IMR-90 (cell line): Measurements from ENCODE around the gene PRKCB. TPM values are rescaled to one million over a fixed set of nuclear protein-coding genes. Genes with fewer than 3 reads are reported as not detected.

ENCODE experiments used
- ATAC-seq: fragments of 200-7000 bp; cut with Tn5 transposase; 2 replicates; pipeline ENCODE4 v1.9.1; 2020; ENCODE audit warnings: low read depth, mild to moderate bottlenecking, moderate library complexity
- BruUV-seq: library from RNA; stranded (reverse); fragments of 400-500 nt; replicated peaks from 2 replicates; lab custom pipeline; 2021; lab: Mats Ljungman, UMichigan
- CTCF ChIA-PET: fragments of 300-600 bp; formaldehyde crosslinking; extraction: SDS; loops from one replicate; lab custom pipeline; 2021; ENCODE audit warnings: antibody characterized with exemption; lab: Yijun Ruan, JAX
- POLR2A ChIA-PET: fragments of 300-600 bp; sonication (Branson Sonifier 250); formaldehyde crosslinking; loops from one replicate; lab custom pipeline; 2022; ENCODE audit warnings: antibody characterized with exemption; ENCODE audit not compliant: unreplicated experiment; lab: Charles Lee
- DNase-seq: peaks from one replicate; pipeline ENCODE4 v3.0.0; 2013
- H2AFZ ChIP-seq: replicated peaks from 2 replicates; pipeline ENCODE3; 2013; ENCODE audit warnings: low read length, mild to moderate bottlenecking; ENCODE audit not compliant: poor library complexity
- H2AK5ac ChIP-seq: 2 replicates; pipeline ENCODE4 v1.6.1; 2013; ENCODE audit warnings: low read depth, low read length, inconsistent platforms
- H2AK9ac ChIP-seq: replicated peaks from 2 replicates; pipeline ENCODE3; 2013; ENCODE audit warnings: mild to moderate bottlenecking, low read depth, low read length, moderate library complexity; ENCODE audit not compliant: poor library complexity
- H2BK120ac ChIP-seq: 2 replicates; pipeline ENCODE4 v1.6.1; 2013; ENCODE audit warnings: low read depth, low read length, inconsistent platforms
- H2BK15ac ChIP-seq: 3 replicates; pipeline ENCODE4 v1.6.1; 2013; ENCODE audit warnings: low read depth, low read length, inconsistent platforms
- H2BK20ac ChIP-seq: 2 replicates; pipeline ENCODE4 v1.6.1; 2013; ENCODE audit warnings: low read depth, mild to moderate bottlenecking, inconsistent platforms, low read length, moderate library complexity
- H2BK5ac ChIP-seq: 2 replicates; pipeline ENCODE4 v1.6.1; 2013; ENCODE audit warnings: mild to moderate bottlenecking, low read depth, low read length, inconsistent platforms; ENCODE audit not compliant: poor library complexity, severe bottlenecking
- H3K14ac ChIP-seq: replicated peaks from 2 replicates; pipeline ENCODE4 v1.6.1; 2013; ENCODE audit warnings: low read depth, low read length, inconsistent platforms
- H3K18ac ChIP-seq: 2 replicates; pipeline ENCODE4 v1.6.1; 2013; ENCODE audit warnings: low read depth, low read length, control low read depth
- H3K23ac ChIP-seq: 2 replicates; pipeline ENCODE4 v1.6.1; 2013; ENCODE audit warnings: low read depth, low read length, inconsistent platforms
- H3K27ac ChIP-seq: 2 replicates; pipeline ENCODE4 v1.5.1; 2013; ENCODE audit warnings: mild to moderate bottlenecking, control low read depth, low read length; ENCODE audit not compliant: insufficient read depth
- H3K27me3 ChIP-seq: 2 replicates; pipeline ENCODE4 v1.6.1; 2013; ENCODE audit warnings: low read length; ENCODE audit not compliant: control insufficient read depth, insufficient read depth
- H3K36me3 ChIP-seq: 2 replicates; pipeline ENCODE4 v1.6.1; 2013; ENCODE audit warnings: low read length, mixed read lengths; ENCODE audit not compliant: control insufficient read depth, insufficient read depth
- H3K4ac ChIP-seq: 2 replicates; pipeline ENCODE4 v1.6.1; 2013; ENCODE audit warnings: low read depth, low read length, inconsistent platforms
- H3K4me1 ChIP-seq: 2 replicates; pipeline ENCODE4 v1.6.1; 2013; ENCODE audit warnings: low read length, mixed read lengths; ENCODE audit not compliant: control insufficient read depth, insufficient read depth
- H3K4me2 ChIP-seq: 2 replicates; pipeline ENCODE4 v1.6.1; 2013; ENCODE audit warnings: low read depth, mild to moderate bottlenecking, control low read depth, low read length, moderate library complexity
- H3K4me3 ChIP-seq: 2 replicates; pipeline ENCODE4 v1.5.1; 2013; ENCODE audit warnings: low read depth, mild to moderate bottlenecking, control low read depth, low read length, moderate library complexity; ENCODE audit not compliant: insufficient read depth
- H3K56ac ChIP-seq: 2 replicates; pipeline ENCODE4 v1.6.1; 2013; ENCODE audit warnings: low read length, inconsistent platforms; ENCODE audit not compliant: insufficient read depth; ENCODE audit errors: extremely low read depth
- H3K79me1 ChIP-seq, 2 experiments: 2 replicates each; pipeline ENCODE4 v1.6.1; 2013; ENCODE audit warnings: low read length in 2 of 2, inconsistent platforms in 1 of 2, low read depth in 1 of 2
- H3K9ac ChIP-seq: 2 replicates; pipeline ENCODE4 v1.6.1; 2013; ENCODE audit warnings: low read depth, low read length, control low read depth
- H3K9me1 ChIP-seq: 2 replicates; pipeline ENCODE4 v1.6.1; 2013; ENCODE audit warnings: low read length, inconsistent platforms; ENCODE audit not compliant: insufficient read depth
- H3K9me3 ChIP-seq: 2 replicates; pipeline ENCODE4 v1.6.1; 2013; ENCODE audit warnings: low read length; ENCODE audit not compliant: control insufficient read depth, insufficient read depth
- H4K20me1 ChIP-seq: 2 replicates; pipeline ENCODE4 v1.6.1; 2013; ENCODE audit warnings: low read length, inconsistent platforms; ENCODE audit not compliant: insufficient read depth
- H4K5ac ChIP-seq: 2 replicates; pipeline ENCODE4 v1.6.1; 2013; ENCODE audit warnings: mild to moderate bottlenecking, low read depth, low read length, control low read depth
- H4K8ac ChIP-seq, 2 experiments: 2 replicates each; pipeline ENCODE4 v1.6.1; 2013; ENCODE audit warnings: low read depth in 2 of 2, low read length in 2 of 2, control low read depth in 1 of 2, inconsistent platforms in 1 of 2
- H4K91ac ChIP-seq: 2 replicates; pipeline ENCODE4 v1.6.1; 2013; ENCODE audit warnings: low read depth, low read length, inconsistent platforms; ENCODE audit not compliant: insufficient read depth
- BHLHE40 ChIP-seq: fragments of 150-350 bp; IDR thresholded peaks from 2 replicates; pipeline ENCODE4 v1.6.1; 2016; ENCODE audit warnings: mild to moderate bottlenecking, low read depth, low read length
- CHD1 ChIP-seq: IDR thresholded peaks from 2 replicates; pipeline ENCODE4 v1.6.1; 2012; ENCODE audit warnings: low read depth, low read length, improper control_type of control experiment
- MAZ ChIP-seq: IDR thresholded peaks from 2 replicates; pipeline ENCODE4 v1.6.1; 2012; ENCODE audit warnings: low read depth, mild to moderate bottlenecking, low read length, improper control_type of control experiment, moderate library complexity, borderline replicate concordance
- MXI1 ChIP-seq: IDR thresholded peaks from 2 replicates; pipeline ENCODE4 v1.6.1; 2012; ENCODE audit warnings: low read depth, mild to moderate bottlenecking, low read length, moderate library complexity, borderline replicate concordance
- NFE2L2 ChIP-seq: fragments of 150-350 bp; IDR thresholded peaks from 2 replicates; pipeline ENCODE4 v1.6.1; 2016; ENCODE audit warnings: low read depth, mild to moderate bottlenecking, low read length
- RAD21 ChIP-seq: IDR thresholded peaks from 2 replicates; pipeline ENCODE4 v1.6.1; 2012; ENCODE audit warnings: low read length, improper control_type of control experiment
- SMC3 ChIP-seq: fragments of 150-350 bp; IDR thresholded peaks from 2 replicates; pipeline ENCODE4 v1.6.1; 2016; ENCODE audit warnings: low read depth, mild to moderate bottlenecking, antibody characterized with exemption, low read length, moderate library complexity
- WGBS, 2 experiments: methylation state at CpG; one replicate each; pipeline versions ENCODE4 v1.1.5 to v1.1.7; 2013; ENCODE audit warnings: missing lambda C conversion rate in 2 of 2; ENCODE audit not compliant: insufficient read length in 1 of 2; ENCODE audit errors: extremely low coverage in 2 of 2; 5-methylcytosine and 5-hydroxymethylcytosine counted together
- dilution Hi-C: fragments of 300-500 bp; cut with HindIII; formaldehyde crosslinking; loops from one replicate; pipeline ENCODE4 v1.14.3; 2018; ENCODE audit warnings: low sequenced_read_pairs; ENCODE audit not compliant: unreplicated experiment
- in situ Hi-C: fragments of 300-500 bp; cut with MboI; formaldehyde crosslinking; loops from 3 replicates; pipeline ENCODE4 v1.14.3; 2019; ENCODE audit warnings: low sequenced_read_pairs, inconsistent platforms, mixed read lengths
- intact Hi-C: fragments of 100-400 bp; cut with micrococcal nuclease; formaldehyde crosslinking; loops from 2 replicates; pipeline ENCODE4 v1.10.0; 2022
- polyA plus RNA-seq, 3 experiments: library from polyadenylated mRNA; depleted of rRNA; stranded (reverse); fragments of >200 nt; gene quantifications; 2 replicates each; pipeline ENCODE4 v1.2.3, GENCODE V29; 2012; ENCODE audit warnings: low replicate concordance in 1 of 3
- total RNA-seq: library from RNA; depleted of rRNA; stranded (reverse); fragments of >200 nt; gene quantifications from 2 replicates; pipeline ENCODE4 v1.2.3, GENCODE V29; 2012
- TF ChIP-seq, protein P1 (sequence below): conservative IDR thresholded peaks from 2 replicates; pipeline ENCODE4 v1.5.1; 2012; ENCODE audit warnings: mild to moderate bottlenecking, low read depth, low read length, improper control_type of control experiment

PRKCB gene
- total and polyA plus RNA-seq, 2 of the 4 experiments (the other 2 are of a cell fraction), result under 0.01 TPM; not detected in 1

DNA sequence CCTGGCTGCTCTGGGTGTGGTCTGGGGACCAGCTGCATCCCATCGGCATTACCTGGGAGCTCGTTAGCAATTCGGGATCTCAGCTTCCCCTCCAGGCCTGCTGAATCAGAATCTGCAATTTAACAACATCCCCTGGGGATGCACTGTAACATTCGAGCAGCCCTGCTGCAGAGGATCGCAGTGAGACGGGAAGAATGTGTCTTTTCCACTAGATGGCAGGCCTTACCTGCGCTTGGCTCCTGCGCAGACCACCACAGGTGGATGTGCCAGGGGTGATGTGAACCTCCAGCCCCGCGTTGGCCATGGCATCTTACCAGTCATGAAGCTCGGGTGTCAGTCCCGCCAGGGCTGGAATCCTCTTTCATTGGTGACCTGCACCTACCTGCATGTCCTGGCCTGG lies 209.9 kb downstream of the PRKCB start:
- Histone ChIP-seq H3K4me3 (no peak overlapping the region), H3K4me1 (no peaks in the 10 kb centered on the region), H2AK5ac (no peak overlapping the region), H4K5ac (no peak overlapping the region), H3K9me1 (no peaks in the 10 kb centered on the region), H3K9ac (no peak overlapping the region), H4K91ac (no peak overlapping the region), H3K4me2 (no peak overlapping the region), H3K18ac (no peak overlapping the region), H3K4ac (no peak overlapping the region), H3K27ac (no peak overlapping the region), H3K27me3 (no peaks in the 10 kb centered on the region), H3K14ac (no peak overlapping the region), H2BK15ac (no peak overlapping the region), H4K8ac (no peak overlapping the region), H4K20me1 (no peaks in the 10 kb centered on the region), H2BK5ac (no peak overlapping the region), H3K36me3 (no peaks in the 10 kb centered on the region), H3K23ac (no peak overlapping the region), H3K79me1 (no peaks in the 10 kb centered on the region), H2AFZ (no peak overlapping the region), H3K9me3 (no peaks in the 10 kb centered on the region), H2AK9ac (no peak overlapping the region), H3K56ac (no peak overlapping the region), H2BK20ac (no peak overlapping the region), H2BK120ac (no peak overlapping the region)
- dilution Hi-C loops (no loop called here), intact Hi-C loops (no loop called here), in situ Hi-C loops (no loop called here)
- ChIA-PET CTCF (no interaction called here), POLR2A (no interaction called here)
- BruUV-seq, result no TSS peak
- ATAC-seq (no peak), DNase-seq (no peak)
- no peak for TF ChIP-seq SMC3
- TF ChIP-seq, protein P1, sequence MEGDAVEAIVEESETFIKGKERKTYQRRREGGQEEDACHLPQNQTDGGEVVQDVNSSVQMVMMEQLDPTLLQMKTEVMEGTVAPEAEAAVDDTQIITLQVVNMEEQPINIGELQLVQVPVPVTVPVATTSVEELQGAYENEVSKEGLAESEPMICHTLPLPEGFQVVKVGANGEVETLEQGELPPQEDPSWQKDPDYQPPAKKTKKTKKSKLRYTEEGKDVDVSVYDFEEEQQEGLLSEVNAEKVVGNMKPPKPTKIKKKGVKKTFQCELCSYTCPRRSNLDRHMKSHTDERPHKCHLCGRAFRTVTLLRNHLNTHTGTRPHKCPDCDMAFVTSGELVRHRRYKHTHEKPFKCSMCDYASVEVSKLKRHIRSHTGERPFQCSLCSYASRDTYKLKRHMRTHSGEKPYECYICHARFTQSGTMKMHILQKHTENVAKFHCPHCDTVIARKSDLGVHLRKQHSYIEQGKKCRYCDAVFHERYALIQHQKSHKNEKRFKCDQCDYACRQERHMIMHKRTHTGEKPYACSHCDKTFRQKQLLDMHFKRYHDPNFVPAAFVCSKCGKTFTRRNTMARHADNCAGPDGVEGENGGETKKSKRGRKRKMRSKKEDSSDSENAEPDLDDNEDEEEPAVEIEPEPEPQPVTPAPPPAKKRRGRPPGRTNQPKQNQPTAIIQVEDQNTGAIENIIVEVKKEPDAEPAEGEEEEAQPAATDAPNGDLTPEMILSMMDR, result no peak
- no peak for TF ChIP-seq BHLHE40
- TF ChIP-seq NFE2L2, result no peak
- TF ChIP-seq MXI1, result no peak
- TF ChIP-seq CHD1, result no peak
- no peak for TF ChIP-seq RAD21
- no peak for TF ChIP-seq MAZ
- WGBS, 2 experiments, result 48% methylated on average over 6 of the region's 12 CpGs; no CpG with 5 or more reads in 1 of the 2 experiments
